Osteoblast (primary cell): ENCODE measurements around the gene NFATC3. TPM values are rescaled to one million over a fixed set of nuclear protein-coding genes. Genes with fewer than 3 reads are reported as not detected.

Experiments
- DNase-seq: peaks from one replicate; pipeline ENCODE4 v3.0.0; 2011; ENCODE audit warnings: low spot score, mixed read lengths; ENCODE audit not compliant: insufficient read length; ENCODE audit errors: missing footprints
- H2AFZ ChIP-seq: 2 replicates; pipeline ENCODE4 v1.6.0; 2011; ENCODE audit warnings: mild to moderate bottlenecking, low read length
- H3K27ac ChIP-seq: 2 replicates; pipeline ENCODE4 v1.5.1; 2011; ENCODE audit warnings: mild to moderate bottlenecking, low read depth, low read length, moderate library complexity
- H3K27me3 ChIP-seq: 2 replicates; pipeline ENCODE4 v1.6.0; 2012; ENCODE audit warnings: mild to moderate bottlenecking, control low read depth, inconsistent platforms, low read length, moderate library complexity; ENCODE audit not compliant: insufficient read depth
- H3K36me3 ChIP-seq: 2 replicates; pipeline ENCODE4 v1.5.1; 2011; ENCODE audit warnings: mild to moderate bottlenecking, low read length, control low read depth, moderate library complexity; ENCODE audit not compliant: insufficient read depth
- H3K4me1 ChIP-seq: 2 replicates; pipeline ENCODE4 v1.5.1; 2011; ENCODE audit warnings: mild to moderate bottlenecking, low read length, control low read depth, moderate library complexity; ENCODE audit not compliant: insufficient read depth
- H3K4me2 ChIP-seq: 2 replicates; pipeline ENCODE4 v1.6.0; 2011; ENCODE audit warnings: mild to moderate bottlenecking, low read length; ENCODE audit not compliant: insufficient read depth
- H3K4me3 ChIP-seq: fragments of 200-600 bp; sonication (generic); 3 replicates; pipeline ENCODE4 v1.5.1; 2012; ENCODE audit warnings: mild to moderate bottlenecking, low read length, inconsistent platforms; ENCODE audit not compliant: insufficient read depth
- H3K79me2 ChIP-seq: 2 replicates; pipeline ENCODE4 v1.6.0; 2012; ENCODE audit warnings: mild to moderate bottlenecking, low read length, control low read depth, inconsistent platforms; ENCODE audit not compliant: insufficient read depth
- H3K9me3 ChIP-seq: 2 replicates; pipeline ENCODE4 v1.5.1; 2011; ENCODE audit warnings: low read depth, low read length, control low read depth
- H4K20me1 ChIP-seq: 2 replicates; pipeline ENCODE4 v1.6.0; 2012; ENCODE audit warnings: mild to moderate bottlenecking, low read length, control low read depth; ENCODE audit not compliant: insufficient read depth
- total RNA-seq: library from RNA; depleted of rRNA; stranded (reverse); fragments of >200 nt; gene quantifications from 2 replicates; pipeline ENCODE4 v1.2.3, GENCODE V29; 2012
- TF ChIP-seq, protein P1 (sequence below): IDR thresholded peaks from 2 replicates; pipeline ENCODE4 v1.5.1; 2011; ENCODE audit warnings: mild to moderate bottlenecking, low read depth, low read length, moderate library complexity; ENCODE audit errors: extremely low read depth

Gene NFATC3
- total RNA-seq, 1 donor, result 36.2 TPM

DNA sequence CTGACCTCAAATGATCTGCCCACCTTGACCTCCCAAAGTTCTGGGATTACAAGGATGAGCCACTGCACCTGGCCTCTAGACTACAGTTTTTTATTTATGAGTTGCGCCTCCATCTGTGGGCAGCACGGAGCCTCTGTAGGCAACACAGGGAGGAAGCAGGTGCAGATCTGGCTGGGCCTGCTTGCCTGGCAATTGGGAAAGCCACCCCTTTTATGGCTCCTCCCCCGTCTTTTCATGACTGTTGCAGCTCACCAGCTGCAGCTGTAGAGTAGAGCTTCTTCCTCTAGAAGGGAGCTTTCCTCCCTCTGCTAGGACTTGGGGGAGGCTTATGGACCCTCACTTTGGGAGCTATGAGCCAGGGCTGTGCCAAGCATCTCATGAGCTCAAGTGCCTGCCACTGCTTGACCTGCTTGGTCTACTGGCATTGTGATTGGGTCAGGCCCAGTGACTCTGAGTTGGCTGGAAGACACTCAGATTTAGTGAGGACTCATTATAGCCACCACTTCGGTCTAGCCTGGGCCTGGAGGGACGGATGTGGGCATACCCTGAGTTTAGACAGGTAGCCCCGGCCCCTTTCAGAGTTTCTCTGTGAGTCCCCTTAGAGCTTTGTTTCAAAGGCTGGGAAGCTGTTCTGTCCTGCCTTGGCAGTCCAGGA is 172.2 kb downstream of the NFATC3 start:
- no peaks in the 10 kb centered on the region for H4K20me1 ChIP-seq
- peak overlapping the region; percentile 78 for H3K27ac ChIP-seq
- peaks cover 4% of the 10 kb centered on the region for H3K79me2 ChIP-seq
- peak; percentile 87 for DNase-seq
- no peaks in the 10 kb centered on the region for H3K9me3 ChIP-seq
- peak overlapping the region; percentile 49 for H2AFZ ChIP-seq
- TF ChIP-seq, protein P1, sequence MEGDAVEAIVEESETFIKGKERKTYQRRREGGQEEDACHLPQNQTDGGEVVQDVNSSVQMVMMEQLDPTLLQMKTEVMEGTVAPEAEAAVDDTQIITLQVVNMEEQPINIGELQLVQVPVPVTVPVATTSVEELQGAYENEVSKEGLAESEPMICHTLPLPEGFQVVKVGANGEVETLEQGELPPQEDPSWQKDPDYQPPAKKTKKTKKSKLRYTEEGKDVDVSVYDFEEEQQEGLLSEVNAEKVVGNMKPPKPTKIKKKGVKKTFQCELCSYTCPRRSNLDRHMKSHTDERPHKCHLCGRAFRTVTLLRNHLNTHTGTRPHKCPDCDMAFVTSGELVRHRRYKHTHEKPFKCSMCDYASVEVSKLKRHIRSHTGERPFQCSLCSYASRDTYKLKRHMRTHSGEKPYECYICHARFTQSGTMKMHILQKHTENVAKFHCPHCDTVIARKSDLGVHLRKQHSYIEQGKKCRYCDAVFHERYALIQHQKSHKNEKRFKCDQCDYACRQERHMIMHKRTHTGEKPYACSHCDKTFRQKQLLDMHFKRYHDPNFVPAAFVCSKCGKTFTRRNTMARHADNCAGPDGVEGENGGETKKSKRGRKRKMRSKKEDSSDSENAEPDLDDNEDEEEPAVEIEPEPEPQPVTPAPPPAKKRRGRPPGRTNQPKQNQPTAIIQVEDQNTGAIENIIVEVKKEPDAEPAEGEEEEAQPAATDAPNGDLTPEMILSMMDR, result no peak
- peaks cover 45% of the 10 kb centered on the region for H3K36me3 ChIP-seq
- H3K27me3 ChIP-seq, result no peaks in the 10 kb centered on the region
- H3K4me2 ChIP-seq, result peak overlapping the region; percentile 52
- H3K4me3 ChIP-seq, result no peak overlapping the region
- H3K4me1 ChIP-seq, result peaks cover 17% of the 10 kb centered on the region

DNA sequence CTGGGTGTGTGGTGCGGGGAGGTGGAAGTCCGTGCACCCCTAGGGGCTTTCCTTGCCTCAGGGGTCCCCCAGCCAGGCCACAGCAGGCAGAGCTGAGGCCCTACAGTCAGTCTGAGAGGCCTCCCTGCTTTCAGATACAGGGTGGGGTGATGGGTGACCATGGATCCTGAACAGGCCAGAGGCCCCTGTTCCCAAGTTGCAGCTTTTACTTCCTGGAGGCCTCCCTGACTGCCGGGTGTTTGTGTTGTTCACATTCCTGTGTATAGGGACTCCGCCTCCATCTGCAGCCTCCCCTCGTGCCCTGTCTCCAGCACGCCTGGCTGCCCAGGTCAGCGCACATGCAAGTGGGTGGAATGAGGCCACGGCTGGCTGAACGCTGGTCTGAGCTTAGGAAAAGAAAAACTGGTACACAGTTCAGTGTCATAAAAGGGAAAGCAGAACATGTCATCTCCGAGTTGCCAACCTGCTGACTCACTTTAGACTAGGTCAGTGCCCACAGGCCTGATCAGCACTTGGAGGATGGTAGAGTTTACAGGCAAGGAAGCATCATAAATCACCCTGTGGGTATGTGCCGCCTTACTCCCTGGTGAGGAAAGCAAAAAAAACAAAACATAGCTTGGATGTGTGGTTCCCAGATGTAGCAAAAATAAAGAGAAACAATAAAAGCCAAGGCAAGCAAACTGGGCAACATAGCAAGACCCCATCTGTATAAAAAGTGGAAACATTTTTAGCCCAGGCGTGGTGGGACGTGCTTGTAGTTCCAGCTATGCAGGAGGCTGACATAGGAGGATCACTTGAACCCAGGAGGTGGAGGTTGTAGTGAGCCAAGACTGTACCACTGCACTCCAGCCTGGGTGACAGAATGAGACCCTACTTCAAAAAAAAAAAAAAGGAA is 173.0 kb downstream of the NFATC3 start:
- Histone ChIP-seq H3K36me3 (peaks cover 38% of the 10 kb centered on the region), H3K9me3 (no peaks in the 10 kb centered on the region), H3K4me3 (no peak overlapping the region), H2AFZ (peak overlapping the region; percentile 49), H3K27ac (peak overlapping the region; percentile 78), H3K4me2 (peak overlapping the region; percentile 52), H3K79me2 (peaks cover under 1% of the 10 kb centered on the region), H4K20me1 (no peaks in the 10 kb centered on the region), H3K4me1 (peaks cover 17% of the 10 kb centered on the region), H3K27me3 (no peaks in the 10 kb centered on the region)
- peak; percentile 94 for DNase-seq
- TF ChIP-seq, protein P1, result no peak

DNA sequence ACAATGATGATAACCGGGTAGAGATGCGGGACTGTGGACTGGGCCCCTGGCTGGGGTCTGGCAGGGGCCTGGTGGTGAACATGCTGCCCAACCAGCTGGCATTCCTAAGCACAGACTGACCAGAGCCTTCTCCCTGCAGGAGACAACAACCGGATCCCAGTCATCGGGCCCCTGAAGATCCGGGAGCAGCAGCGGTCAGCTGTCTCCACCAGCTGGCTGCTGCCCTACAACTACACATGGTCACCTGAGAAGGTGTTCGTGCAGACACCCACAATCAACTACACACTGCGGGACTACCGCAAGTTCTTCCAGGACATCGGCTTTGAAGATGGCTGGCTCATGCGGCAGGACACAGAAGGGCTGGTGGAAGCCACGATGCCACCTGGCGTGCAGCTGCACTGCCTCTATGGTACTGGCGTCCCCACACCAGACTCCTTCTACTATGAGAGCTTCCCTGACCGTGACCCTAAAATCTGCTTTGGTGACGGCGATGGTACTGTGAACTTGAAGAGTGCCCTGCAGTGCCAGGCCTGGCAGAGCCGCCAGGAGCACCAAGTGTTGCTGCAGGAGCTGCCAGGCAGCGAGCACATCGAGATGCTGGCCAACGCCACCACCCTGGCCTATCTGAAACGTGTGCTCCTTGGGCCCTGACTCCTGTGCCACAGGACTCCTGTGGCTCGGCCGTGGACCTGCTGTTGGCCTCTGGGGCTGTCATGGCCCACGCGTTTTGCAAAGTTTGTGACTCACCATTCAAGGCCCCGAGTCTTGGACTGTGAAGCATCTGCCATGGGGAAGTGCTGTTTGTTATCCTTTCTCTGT is 174.0 kb downstream of the NFATC3 start:
- Histone ChIP-seq H3K36me3 (peaks cover 36% of the 10 kb centered on the region), H4K20me1 (no peaks in the 10 kb centered on the region), H3K9me3 (no peaks in the 10 kb centered on the region), H3K79me2 (no peaks in the 10 kb centered on the region), H3K4me1 (peaks cover 17% of the 10 kb centered on the region), H3K4me3 (no peak overlapping the region), H3K27me3 (no peaks in the 10 kb centered on the region), H2AFZ (no peak overlapping the region), H3K27ac (no peak overlapping the region), H3K4me2 (no peak overlapping the region)
- TF ChIP-seq, protein P1, result no peak
- peak; percentile 89 for DNase-seq
